Skeletal muscle satellite cell (primary cell): ENCODE data around the gene CCIN.

Experiments used
- H3K27me3 ChIP-seq: 2 replicates; pipeline ENCODE4 v1.7.0; 2013; ENCODE audit warnings: low read length; ENCODE audit not compliant: control insufficient read depth, insufficient read depth
- H3K36me3 ChIP-seq: 2 replicates; pipeline ENCODE4 v1.7.0; 2013; ENCODE audit warnings: mild to moderate bottlenecking, control low read depth, low read length; ENCODE audit not compliant: insufficient read depth
- H3K4me1 ChIP-seq: 2 replicates; pipeline ENCODE4 v1.7.0; 2013; ENCODE audit warnings: low read length; ENCODE audit not compliant: control insufficient read depth, insufficient read depth
- H3K4me2 ChIP-seq: 2 replicates; pipeline ENCODE4 v1.7.0; 2013; ENCODE audit warnings: mild to moderate bottlenecking, low read length
- H3K4me3 ChIP-seq: 2 replicates; pipeline ENCODE4 v1.7.0; 2013; ENCODE audit warnings: low read length
- H3K9ac ChIP-seq: 2 replicates; pipeline ENCODE4 v1.7.0; 2013; ENCODE audit warnings: mild to moderate bottlenecking, low read depth, low read length, moderate library complexity
- H3K9me3 ChIP-seq: replicated peaks from 2 replicates; pipeline ENCODE4 v1.7.0; 2013; ENCODE audit warnings: mild to moderate bottlenecking, control low read depth, low read length

The CCIN gene

GRCh38 chr9:36132086-36132485 lies 37.1 kb upstream of the CCIN start:
- no peaks in the 10 kb centered on the region for H3K36me3 ChIP-seq
- no peaks in the 10 kb centered on the region for H3K27me3 ChIP-seq
- H3K4me3 ChIP-seq: no peak overlapping the region
- no peaks in the 10 kb centered on the region for H3K9me3 ChIP-seq
- peak overlapping the region; percentile 11 for H3K4me2 ChIP-seq
- H3K9ac ChIP-seq: no peak overlapping the region
- peaks cover 17% of the 10 kb centered on the region for H3K4me1 ChIP-seq

GRCh38 chr9:36134761-36135505 lies 34.3 kb upstream of the CCIN start:
- Histone ChIP-seq H3K4me1 (peaks cover 27% of the 10 kb centered on the region), H3K36me3 (no peaks in the 10 kb centered on the region), H3K27me3 (no peaks in the 10 kb centered on the region), H3K9ac (no peak overlapping the region), H3K4me3 (no peak overlapping the region), H3K9me3 (no peaks in the 10 kb centered on the region), H3K4me2 (no peak overlapping the region)

DNA sequence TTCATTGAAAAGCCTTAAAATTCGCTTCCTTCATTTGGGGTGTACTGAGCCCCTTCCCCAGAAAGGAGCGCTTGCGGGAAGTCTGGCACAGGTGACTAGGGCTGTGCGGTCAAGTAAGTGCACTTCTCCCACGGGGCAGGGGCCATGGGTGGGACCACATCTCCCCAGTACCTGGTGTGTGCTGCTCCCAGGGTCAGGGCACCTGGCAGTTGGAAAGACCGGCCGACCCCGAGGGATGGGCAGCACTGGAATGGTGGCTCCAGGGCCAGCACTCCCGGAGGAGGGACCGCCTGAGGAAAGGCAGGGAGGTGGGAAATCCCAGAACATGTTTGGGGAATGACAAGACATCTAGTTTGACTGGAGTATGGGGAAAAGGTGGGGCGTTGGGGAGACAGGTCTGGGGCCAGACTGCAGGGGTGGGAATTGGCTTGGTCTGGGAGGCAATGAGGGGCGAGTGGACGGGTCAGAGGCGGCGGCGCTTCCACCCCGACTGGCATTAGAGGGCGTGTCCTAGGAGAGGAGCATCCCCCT lies 33.4 kb upstream of the CCIN start:
- Histone ChIP-seq H3K27me3 (no peaks in the 10 kb centered on the region), H3K4me2 (peak overlapping the region; percentile 93), H3K4me3 (peak overlapping the region; percentile 90), H3K9ac (peak overlapping the region; percentile 84), H3K9me3 (no peaks in the 10 kb centered on the region), H3K36me3 (no peaks in the 10 kb centered on the region), H3K4me1 (peaks cover 27% of the 10 kb centered on the region)

GRCh38 chr9:36136272-36136893 lies 32.8 kb upstream of the CCIN start, which contains the start of gene GLIPR2:
GLIPR2 (plus strand) TSS chr9:36136733; CDS start chr9:36136779, 46 bp downstream.
- Histone ChIP-seq H3K4me1 (peaks cover 27% of the 10 kb centered on the region), H3K4me3 (peak within 1 kb of the TSS; percentile 90), H3K9ac (peak within 1 kb of the TSS; percentile 84), H3K27me3 (no peaks in the 10 kb centered on the region), H3K9me3 (no peaks in the 10 kb centered on the region), H3K36me3 (no peaks in the 10 kb centered on the region), H3K4me2 (peak within 1 kb of the TSS; percentile 93)

- H3K4me2 ChIP-seq: peak overlapping the region; percentile 93
- H3K4me3 ChIP-seq: peak overlapping the region; percentile 90
- H3K9ac ChIP-seq: peak overlapping the region; percentile 84
- H3K9me3 ChIP-seq: no peaks in the 10 kb centered on the region
- H3K4me1 ChIP-seq: peaks cover 24% of the 10 kb centered on the region
- peaks cover under 1% of the 10 kb centered on the region for H3K36me3 ChIP-seq
- no peaks in the 10 kb centered on the region for H3K27me3 ChIP-seq
Observed at GRCh38 chr9:36136894-36137391, 32.2 kb upstream of the CCIN start.

DNA sequence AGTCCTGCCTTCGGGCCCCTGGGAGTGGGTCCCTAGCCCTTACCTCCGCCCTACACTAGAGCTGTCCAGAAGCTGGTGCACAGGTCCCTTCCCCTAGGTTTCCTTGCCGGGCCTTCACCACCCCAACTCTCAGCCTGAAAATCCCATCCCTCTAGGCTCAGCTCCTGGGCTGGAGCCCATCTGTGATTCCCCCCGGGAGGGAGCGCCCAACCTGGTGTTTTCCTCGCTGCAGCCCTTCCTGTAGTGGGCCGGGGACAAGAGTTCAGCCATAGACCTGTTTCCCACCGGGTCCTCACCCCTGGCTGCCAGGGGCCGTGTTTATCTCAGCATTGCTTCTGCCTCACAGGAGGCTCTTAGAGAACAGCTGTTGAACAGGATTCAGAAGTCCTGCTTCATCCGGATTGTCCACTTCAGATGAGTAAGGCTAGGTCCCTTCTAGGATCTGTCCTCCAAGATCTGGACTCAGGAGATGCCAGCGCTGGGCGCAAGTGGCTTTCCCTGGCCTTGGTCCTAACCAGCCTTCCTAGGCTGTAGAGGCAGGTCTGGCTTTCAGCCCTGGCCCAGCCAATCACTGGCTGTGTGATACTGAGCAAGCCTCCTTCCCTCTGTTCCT lies 31.7 kb upstream of the CCIN start:
- H3K9ac ChIP-seq: peak overlapping the region; percentile 84
- no peaks in the 10 kb centered on the region for H3K9me3 ChIP-seq
- H3K4me3 ChIP-seq: peak overlapping the region; percentile 90
- H3K36me3 ChIP-seq: peaks cover 5% of the 10 kb centered on the region
- no peaks in the 10 kb centered on the region for H3K27me3 ChIP-seq
- peak overlapping the region; percentile 93 for H3K4me2 ChIP-seq
- peaks cover 20% of the 10 kb centered on the region for H3K4me1 ChIP-seq

DNA sequence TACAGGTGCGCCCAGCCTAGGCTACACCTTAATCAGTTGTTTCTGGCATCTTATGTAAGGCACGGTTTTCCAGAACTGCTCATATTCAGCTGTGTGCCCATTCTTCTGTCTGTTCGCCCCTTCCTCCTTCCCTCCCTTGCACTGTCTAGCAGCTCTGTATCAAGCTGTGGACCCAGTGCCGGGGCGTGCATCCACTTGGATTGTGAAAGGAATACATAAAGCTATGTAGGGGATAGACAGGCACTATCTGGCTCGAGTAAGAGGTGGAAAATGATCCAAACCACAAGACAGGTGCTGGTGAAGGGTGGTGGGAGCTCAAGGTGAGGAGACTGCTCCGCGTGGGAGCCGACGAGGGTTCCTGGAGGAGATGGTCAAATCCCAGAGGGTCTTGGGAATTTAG lies 30.7 kb upstream of the CCIN start:
- Histone ChIP-seq H3K9ac (no peak overlapping the region), H3K36me3 (peaks cover 10% of the 10 kb centered on the region), H3K27me3 (no peaks in the 10 kb centered on the region), H3K9me3 (no peaks in the 10 kb centered on the region), H3K4me1 (peaks cover 17% of the 10 kb centered on the region), H3K4me2 (peak overlapping the region; percentile 54), H3K4me3 (no peak overlapping the region)

DNA sequence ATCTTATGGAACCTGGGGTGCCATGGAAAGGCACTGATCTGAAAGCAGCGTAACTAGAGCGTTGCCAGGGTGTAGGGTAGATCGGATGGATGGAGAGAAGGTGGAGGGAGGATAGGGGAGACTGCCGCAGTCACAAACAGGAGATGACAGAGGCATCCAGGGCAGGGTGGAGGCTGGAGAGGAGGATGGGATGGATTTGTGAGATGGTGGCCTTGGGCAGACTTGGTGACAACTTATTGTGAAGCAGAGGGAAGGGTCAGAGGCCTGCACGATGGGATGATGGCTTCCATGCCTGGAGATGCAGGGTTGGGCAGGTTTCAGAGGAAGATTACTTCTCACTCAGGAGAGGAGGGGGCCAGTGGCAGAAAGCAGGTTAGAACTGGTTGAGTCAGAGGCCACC lies 30.3 kb upstream of the CCIN start:
- peaks cover 12% of the 10 kb centered on the region for H3K36me3 ChIP-seq
- no peaks in the 10 kb centered on the region for H3K9me3 ChIP-seq
- no peak overlapping the region for H3K9ac ChIP-seq
- H3K27me3 ChIP-seq: no peaks in the 10 kb centered on the region
- peak overlapping the region; percentile 54 for H3K4me2 ChIP-seq
- H3K4me1 ChIP-seq: peaks cover 17% of the 10 kb centered on the region
- H3K4me3 ChIP-seq: no peak overlapping the region

DNA sequence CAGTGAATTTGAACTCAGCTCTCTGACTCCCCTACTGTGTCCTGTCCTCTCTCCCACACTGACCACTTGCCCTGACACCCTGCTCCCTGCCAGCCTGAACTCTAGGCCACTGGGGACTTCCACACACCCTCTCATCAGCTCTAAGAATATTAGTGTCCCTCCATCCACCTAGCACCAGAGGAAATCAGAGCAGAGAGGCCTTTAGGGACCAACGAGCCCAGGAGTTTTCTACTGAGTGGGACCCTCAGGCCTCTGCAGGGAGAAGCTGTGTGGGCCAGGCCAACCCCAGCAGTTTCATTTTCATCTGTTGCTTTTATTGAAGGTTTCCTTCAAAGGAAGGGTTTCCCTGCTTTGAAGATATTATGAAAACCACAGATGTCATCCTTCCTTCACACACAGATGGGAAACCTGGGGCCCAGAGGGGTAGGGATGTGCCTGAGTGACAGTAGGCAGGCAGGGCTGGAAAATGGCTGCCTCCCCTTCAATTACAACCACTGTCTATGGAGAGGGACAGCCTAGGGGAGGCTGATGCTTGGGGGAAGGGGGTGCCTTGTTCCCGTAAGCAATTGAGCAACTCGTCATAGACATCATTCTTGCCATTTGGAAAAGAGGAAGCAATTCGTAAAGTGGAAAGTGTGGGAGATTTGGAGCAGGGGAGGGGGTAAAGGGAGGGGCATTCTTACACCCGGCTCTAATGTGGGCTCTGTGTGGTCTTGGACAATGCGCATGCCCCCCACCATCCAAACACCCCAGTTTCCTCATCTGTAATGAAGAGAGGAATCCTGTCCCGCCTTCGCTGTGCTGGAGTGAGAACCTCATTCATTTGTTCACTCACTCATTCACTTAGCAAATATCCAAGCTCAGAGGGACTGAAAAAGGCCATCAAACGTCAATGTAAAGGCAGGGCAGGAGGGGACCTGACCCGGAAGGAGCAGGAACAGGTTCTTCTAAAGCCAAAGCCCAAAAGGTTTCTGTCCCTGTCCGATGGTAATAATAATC lies 28.8 kb upstream of the CCIN start:
- H3K4me1 ChIP-seq: peaks cover 17% of the 10 kb centered on the region

DNA sequence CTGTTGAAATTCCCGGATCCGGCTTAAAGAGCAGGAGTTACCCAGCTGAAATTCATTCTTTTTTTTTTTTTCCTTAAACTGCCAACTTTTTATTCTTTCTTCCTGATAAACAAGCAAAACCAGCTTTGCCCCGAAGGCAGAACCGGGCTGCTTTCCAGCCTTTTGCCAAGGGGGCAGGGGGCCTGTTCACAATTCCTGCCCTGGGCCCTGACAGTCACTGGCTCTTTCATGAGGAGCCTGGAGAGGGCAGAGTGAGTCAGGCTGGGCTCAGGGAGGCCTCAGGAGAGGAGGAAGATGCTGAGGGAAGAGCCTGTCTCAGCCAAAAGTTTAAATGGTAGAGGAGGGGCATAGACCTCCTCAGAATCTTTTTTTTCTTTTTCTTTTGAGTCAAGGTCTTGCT lies 27.9 kb upstream of the CCIN start:
- Histone ChIP-seq H3K9me3 (no peaks in the 10 kb centered on the region), H3K4me1 (peaks cover 10% of the 10 kb centered on the region), H3K9ac (no peak overlapping the region), H3K4me2 (no peak overlapping the region), H3K27me3 (no peaks in the 10 kb centered on the region), H3K4me3 (no peak overlapping the region), H3K36me3 (peaks cover 28% of the 10 kb centered on the region)

More for the DNA sequence above, 28.8 kb upstream of the CCIN start:
- Histone ChIP-seq H3K9ac (peak overlapping the region; percentile 13), H3K27me3 (no peaks in the 10 kb centered on the region), H3K36me3 (peaks cover 27% of the 10 kb centered on the region), H3K9me3 (no peaks in the 10 kb centered on the region), H3K4me3 (no peak overlapping the region), H3K4me2 (peak overlapping the region; percentile 4)
